ENCODE measurements around the gene KCNJ9.
"Not testable (repeated sequence)": the region's sequence is repeated elsewhere in the genome, so short reads cannot be mapped to it uniquely, and the experiment has no call there.

KCNJ9 gene

DNA sequence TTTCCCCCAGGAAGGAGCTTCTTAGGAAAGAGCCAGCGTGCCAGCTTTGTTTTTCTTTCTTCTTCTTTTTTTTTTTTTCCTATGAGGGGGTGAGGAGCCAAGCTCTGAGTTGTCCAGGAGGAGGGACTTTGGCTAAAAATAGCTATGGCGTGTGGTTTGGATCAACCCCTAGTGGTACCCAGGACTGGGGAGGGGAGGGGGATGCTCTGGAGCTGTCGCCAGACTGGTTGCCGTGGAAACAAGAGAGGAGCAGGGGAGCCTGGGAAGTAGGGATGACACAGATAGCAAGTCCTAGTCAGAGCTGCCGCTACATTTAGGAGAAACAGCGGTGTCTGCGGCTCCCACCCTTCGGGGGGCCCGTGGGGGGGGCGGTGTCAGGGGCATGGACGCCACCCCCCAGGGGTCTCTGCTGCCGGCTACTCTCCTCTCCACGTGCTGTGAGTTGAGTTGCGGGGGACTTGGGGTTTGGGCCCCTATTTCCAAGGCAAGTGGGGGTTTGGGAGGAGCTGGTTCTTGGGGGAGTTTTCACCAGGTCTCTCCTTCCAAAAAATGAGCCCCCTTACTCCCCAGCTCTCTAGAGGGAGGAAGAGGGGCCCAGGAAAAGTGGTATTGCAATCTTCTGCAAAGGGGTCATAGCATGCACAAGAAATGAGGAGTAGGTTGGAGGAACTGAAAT, at the start of gene KCNJ9:
TSS of gene KCNJ9 (plus strand) at position 278 of the 676 bp plus-strand sequence. CDS start 2,493 bp downstream, outside the sequence.
- no peak for DNase-seq (ENCODE audit: low read depth, low spot score)

DNA sequence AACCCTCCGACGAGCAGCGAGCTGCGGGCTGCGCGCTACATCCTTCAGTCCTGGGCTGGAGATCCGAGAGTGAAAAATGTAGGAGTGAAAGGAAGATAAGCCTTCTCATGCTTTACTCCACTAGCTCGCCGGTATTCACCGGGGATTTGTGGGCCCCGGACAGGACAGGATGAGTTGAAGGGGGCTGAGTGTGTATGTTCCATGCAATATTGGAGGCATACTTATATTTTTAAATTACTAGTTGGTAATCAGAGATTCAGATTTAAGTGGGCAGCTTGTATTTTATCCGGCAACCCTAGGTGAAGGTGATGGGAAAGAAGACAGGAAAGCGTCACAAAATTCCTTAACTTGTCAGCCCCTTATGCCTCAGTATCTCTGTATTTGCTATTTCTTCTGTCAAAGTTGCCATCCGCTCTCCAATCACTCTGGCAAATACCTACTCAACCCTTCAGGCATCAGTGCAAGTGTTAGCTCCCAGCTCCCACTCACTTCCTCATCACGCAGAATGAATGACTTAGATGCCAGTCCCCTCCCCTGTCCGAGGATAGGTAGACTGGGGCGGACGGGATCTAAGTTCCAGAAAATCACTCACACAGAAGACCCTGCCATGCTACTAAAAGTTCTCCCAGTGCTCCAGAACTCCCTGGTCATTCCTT, 49.0 kb upstream of the KCNJ9 start:
- DNase-seq (ENCODE audit: low read depth, low spot score): no peak

DNA sequence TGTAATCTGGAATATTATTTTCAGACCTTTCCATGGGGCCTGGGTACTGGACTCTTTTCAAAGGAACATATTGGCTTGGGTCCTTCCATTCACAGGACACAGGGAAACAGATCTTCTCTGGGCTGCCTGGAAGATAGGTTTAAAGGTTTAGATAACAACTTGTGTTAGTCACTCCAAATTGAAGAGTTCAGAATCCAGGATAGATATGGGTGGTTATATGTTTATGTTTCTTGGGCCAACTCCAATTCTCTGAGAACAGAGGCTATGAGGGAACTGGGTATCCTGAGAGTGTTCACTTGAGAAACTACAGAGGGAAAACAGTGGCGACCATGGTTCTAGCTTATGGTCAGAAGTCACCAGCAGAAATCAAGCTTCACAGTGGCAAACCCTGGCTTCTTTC, 40.9 kb upstream of the KCNJ9 start:
- no peak for DNase-seq (ENCODE audit: low read depth, low spot score)

DNA sequence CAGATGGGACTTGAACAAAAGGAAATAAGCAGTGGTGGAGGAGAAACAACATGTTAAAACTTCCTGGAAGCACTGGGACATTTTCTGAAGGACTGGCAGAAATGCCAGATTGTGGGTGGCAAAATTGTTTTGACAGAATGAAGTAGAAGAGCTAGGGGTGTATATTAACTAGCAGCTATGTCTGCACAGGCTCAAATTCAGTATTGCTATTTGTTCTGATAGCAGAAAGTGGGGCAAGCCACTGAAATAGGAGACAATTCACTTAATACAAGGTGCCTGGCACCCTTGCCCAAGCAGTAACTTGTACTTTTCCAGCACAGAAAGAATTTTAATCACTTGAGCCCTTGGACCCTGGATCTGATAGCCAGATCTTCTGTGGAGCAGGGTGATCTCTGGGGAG, 37.8 kb upstream of the KCNJ9 start:
- DNase-seq (ENCODE audit: low read depth, low spot score): no peak

DNA sequence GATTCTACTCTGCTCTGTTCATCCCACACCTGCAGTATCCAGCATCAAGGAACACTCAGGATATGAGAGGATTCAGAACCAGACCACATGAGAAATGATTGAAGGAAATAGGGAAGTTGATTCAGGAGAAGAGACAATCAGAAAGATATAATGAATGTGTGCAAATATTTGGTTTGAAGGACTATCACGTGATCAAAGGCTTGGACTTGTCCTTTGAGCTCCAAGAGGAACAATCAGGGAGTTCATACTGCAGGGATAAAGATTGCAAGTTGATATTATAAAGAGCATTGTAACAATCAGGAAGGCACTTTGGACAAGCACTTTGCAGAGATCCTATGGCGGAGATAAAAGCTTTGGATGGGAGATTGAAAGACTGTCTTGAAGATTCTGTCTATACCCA, 35.7 kb upstream of the KCNJ9 start:
- DNase-seq (ENCODE audit: low read depth, low spot score): no peak

DNA sequence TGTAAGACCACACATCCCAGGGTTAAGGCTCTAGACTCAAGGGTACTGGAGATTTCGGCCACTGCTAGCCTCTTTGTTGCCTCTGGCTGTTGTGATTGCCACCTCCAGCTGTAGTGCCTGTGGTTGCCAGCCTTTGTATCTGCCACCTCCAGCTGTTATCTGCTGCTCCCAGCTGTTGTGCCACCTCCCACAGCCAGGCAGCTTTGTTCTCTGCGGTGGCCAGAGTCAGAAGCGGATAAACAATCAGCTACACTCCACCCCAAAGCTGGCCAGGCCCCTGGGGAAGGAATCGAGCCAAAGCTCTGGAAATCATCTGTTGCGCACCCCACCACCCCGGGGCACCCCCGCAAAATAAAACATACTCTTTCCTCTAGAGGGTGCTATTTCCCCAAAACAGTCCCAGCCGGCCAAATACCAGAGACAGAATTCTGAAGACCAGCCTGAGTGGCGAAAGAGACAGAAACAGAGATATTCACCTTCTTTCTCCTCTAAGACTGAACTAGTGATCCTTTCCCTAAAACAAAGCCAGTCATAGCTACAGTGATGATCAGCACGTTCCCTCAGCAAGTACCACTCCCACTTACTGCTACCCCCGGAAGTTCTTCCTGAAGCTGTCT, 34.7 kb upstream of the KCNJ9 start:
- no peak for DNase-seq (ENCODE audit: low read depth, low spot score)

DNA sequence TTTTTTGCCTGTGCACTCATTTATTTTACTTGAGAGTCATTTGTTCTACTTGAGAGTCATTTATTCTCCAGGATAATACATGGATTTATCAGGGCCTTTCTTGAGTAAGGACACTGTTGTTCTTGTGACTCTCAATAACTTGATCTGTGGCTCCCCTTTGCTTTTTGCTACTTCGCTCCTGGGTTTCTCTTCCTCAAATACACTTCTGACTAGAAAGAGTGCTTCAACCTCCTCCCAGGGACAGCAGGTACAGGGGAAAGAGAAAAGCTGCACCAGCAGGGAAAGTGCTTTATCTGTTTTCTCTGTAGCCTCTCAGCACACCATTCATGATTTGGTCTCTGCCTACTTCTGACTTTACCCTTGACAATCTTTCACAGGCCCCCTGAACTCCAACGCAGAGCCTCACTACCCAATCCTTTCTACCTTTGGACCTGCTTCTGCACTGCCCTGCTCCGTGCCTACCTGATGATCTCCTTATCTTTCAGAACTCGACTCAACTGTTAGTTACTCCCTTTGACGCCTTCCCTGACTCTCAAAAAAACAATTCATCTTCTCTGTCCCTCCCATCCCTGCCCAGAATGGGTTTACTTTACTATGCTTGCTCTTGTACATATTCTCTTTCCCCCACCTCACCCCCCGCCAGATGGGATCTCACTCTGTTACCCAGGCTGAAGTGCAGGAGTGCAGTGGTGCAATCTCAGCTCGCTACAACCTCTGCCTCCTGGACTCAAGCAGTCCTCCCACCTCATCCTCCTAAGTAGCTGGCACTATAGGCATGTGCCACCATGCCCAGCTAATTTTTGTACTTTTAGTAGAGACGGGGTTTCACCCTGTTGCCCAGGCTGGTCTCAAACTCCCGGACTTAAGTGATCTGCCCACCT, 34.0 kb upstream of the KCNJ9 start:
- DNase-seq (ENCODE audit: low read depth, low spot score): no peak

DNA sequence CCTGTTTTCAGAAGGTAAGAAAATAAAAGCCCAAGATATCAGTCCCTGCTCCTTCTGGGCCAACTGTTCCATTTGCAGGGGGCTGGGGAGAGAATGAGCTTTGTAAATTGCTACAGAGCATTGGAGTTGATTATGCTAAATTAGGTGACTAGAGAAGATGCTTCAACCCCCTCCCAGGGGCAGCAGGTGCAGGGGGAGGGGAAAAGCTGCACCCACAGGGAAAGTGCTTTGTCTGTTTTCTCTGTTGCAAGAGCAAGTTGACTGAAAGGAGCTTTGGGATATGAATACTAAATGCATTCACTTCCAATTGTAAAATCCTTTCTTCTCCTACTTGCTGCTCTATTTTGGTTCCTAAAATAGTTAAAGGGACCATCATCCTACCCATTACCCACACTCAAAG, 33.0 kb upstream of the KCNJ9 start:
- no peak for DNase-seq (ENCODE audit: low read depth, low spot score)

DNA sequence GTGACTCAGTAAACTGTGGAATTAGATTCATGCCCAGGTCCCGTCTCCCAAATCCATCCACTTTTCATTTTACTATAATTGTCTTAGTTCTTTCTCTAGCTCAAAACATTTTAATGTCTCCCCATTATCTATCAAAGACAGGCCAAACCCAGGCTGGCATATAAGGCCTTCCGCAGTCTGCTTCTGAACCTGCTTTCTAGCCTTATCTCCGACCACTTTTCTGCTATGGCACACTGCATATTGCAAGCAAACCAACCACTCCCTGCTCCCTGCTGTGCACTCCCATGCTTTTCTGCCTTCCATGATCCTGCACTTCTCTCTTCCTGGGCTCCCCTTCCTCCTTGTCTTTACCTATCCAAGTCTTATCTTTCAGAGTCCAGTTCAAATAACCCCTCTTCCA, 32.2 kb upstream of the KCNJ9 start:
- DNase-seq (ENCODE audit: low read depth, low spot score): no peak

DNA sequence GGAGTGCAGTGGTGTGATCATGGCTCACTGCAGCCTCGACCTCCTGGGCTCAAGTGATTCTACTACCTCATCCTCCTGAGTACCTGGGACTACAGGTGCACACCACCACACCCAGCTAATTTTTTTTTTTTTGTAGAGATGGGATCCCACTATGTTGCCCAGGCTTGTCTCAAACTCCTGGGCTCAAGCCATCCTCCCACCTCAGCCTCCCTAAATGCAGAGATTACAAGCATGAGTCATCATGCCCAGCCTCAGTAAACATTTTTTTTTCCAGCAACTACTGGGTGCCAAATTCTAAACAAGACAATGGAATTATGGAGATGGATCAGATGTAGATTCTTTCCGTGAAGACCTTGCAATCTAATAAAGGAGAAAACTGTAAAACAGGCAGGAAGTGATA, 31.2 kb upstream of the KCNJ9 start:
- not testable (repeated sequence) for DNase-seq (ENCODE audit: low read depth, low spot score)

DNA sequence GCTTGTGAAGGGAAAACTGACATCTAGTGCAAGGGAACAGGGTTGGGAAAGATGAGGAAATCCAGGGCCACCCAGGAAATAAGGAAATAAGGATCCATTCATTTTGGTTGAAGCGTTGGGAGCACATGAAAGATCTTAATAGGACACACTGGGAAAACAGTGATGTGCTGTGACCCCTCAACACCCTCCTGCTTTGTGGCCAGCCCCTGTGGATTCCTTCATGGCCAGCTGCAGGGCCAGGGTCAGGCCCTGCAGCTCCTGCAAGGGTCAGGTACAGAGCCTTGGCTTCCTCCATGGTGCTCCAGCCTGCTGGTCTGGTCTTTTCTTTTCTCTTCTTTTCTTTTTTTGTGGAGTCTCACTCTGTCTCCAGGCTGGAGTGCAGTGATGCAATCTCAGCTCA, 30.7 kb upstream of the KCNJ9 start:
- DNase-seq (ENCODE audit: low read depth, low spot score): no peak

DNA sequence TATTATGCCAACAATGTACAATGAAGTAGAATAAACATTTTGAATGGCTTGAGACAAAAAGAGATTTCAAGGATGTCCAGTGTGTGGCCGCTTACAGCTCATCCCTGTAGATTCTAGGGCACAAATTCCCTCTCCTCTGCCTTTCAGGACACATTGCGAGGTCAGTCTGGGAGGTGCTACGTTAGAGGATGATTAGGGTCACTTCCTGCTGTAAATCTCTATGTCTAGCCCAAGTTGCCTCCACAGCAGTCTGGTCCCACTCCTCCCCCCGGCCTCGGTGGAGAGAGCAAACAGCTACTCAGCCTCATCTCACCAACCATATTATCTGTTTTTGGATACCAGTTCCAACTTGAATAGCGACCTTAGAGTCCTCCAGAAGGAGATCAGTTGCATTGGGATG, 28.4 kb upstream of the KCNJ9 start:
- DNase-seq (ENCODE audit: low read depth, low spot score): no peak

DNA sequence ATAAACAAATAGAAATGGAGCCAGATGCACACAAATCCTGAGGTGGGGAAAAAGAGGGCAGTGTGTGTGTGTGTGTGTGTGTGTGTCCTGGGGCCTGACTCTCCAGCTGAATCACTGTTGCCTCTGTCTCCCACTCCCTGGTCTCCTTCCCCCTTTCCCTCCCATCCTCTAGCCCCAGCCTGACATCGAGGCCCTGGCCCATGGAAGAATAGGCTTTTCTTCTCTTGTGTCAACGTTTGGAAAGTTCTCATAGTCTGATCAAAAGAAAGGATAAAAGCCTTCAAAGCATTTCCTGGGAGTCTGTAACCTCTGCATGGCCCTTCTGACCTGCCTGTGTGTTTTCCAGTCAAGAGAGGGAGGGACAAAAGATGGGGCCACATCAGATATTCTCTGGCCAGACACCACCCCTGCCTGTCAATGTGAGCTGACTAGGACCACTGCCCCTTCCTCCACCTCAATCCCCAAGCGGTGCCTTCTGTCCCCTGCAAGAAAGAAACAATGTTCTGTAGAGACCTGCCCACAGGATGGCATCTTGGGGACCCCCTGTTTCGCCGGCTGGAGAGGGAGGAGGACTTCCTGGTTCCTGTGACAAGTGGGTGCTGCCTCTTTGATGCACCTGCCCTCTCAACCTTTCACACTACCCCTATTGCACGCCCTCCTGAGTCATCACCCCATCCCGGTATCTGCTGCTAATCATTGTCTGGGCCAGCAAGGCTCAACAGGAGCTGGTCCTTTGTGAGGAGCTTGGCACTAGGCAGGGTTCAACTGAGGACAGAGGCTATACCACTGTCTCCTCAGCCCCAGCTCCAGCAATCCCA, 27.6 kb upstream of the KCNJ9 start:
- DNase-seq (ENCODE audit: low read depth, low spot score): no peak

DNA sequence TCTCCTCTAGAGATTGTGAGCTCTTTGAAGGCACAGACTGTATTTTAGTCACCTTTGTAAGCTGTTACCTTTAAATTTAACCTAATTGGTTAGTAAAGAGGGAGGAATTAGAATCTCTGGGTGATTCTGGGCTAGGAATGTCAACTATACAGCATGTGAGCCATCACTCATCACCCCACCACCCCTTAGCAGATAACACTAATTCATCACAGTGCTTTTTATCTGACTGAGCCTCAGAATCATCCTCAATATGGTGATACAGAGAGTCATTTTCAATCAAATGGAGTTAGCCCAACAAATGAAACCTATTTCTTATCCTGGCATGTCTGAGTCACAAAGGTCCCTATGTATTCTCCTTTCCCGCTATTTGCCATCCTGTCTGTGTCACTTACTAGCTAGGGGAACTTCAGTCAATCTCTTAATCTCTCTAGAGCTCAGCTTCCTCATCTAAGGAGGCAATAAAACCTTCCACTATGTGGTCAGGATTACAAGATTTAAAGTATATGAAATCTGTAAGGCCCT, 24.6 kb upstream of the KCNJ9 start:
- no peak for DNase-seq (ENCODE audit: low read depth, low spot score)

DNA sequence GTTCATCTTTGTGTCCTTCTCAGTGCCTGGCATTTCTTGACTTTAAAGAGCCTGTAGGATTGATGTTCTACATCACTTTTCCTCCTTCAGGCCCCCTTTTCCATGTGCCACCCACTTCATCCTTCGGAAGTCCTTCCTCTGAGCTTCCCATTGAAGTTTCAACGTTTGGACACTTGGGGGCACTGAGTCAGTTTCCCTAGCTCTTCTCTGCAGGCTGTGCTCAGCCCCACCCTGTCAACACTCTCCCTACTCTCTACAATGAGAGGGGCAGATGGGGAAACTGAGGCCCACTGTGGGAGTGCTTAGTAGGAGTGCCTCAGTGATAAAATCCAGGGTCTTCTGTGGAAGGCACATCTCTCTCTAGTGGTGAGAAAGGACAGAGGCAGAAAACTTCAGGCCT, 23.3 kb upstream of the KCNJ9 start:
- DNase-seq (ENCODE audit: low read depth, low spot score): no peak

DNA sequence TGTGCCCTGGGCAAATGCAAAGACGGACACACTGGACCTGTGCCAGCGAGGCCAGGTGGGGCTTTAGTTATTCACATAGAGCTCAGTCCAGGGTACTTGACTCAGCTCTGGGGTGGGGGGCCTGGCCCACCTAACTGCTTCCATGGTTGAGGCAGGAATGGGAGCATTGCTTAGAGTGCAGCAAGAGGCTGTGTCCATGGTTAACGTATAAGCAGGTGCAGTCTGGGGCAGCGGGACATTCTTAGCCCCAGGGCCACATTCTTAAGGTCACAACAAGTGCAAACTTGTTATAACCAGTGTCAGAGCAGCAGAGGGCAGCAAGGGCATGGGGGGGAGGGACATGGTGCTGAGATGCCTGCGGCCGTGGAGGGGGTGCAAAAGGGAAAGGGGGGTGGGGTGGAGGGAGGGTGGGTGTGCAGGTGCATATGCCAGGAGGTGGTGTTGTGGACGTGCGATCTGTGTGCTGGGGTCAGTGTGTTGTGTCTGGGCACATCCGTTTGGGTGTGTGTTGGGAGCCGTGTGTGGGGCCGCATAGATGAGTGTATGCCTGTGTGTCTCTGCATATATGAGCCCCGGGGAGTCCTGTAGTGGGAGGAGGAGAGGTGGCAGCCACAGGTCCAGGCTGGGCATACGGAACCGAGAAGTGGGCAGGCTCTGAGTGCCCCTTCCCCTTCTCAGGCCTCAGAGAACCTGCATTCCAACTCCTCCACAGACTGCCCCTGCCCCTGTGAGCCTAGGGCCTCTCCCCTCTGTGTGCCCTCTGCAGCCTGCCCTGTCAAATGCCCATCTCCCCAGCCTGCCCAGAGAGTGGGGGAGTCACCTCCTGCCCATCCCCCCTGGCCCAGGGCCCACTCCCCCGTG, 19.7 kb upstream of the KCNJ9 start:
- no peak for DNase-seq (ENCODE audit: low read depth, low spot score)

DNA sequence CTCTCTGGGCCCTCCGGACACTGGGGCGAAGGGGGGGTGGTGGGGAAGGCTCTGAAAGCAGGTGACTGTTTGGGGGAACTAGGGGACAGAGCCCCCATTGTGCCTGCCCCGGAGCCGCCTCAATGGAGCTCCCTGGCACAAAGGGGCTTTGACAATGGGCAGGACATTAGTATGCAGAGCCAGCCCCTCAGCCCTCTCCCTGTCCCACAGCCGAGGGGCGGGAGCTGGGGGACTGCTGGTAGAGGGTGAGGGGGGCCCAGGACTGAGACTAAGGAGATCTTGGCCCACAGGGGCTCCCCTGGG, 19.2 kb upstream of the KCNJ9 start:
- no peak for DNase-seq (ENCODE audit: low read depth, low spot score)

DNA sequence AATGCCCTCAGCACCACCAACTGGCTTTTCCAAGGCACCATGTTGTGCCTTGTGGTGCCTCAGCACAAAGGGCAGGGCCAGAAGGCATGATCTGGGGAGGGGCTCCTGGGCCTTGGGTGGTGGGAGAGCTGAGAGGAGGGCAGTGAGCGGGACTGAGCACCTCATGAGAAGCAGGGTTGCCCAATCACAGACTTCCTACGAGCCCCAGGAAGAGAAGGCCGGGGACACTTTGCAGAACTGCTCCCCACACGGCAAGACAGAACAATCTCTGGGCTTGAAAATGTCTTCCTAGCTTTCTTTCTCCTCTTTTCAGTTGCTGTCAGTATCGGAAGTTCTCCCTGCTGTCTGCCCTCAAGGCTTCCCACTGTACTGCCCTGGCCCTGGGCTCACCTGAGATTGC, 18.2 kb upstream of the KCNJ9 start:
- no peak for DNase-seq (ENCODE audit: low read depth, low spot score)

DNA sequence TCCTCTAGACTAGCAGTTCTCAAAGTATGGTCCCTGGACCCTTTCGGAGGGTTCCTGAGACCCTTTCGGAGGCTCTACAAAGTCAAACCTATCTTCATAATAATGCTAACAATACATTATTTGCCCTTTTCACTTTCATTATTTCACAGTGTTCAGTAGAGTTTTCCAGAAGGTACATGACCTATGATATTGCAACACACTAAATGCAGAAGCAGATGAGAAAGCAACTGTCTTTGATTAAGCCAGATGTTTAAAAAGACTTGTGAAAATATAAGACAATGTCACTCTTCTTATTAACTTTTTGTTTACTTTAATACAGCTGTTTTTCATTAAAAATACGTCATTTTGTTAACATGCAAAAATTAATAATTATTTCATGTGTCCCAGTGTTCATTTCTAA, 17.2 kb upstream of the KCNJ9 start:
- DNase-seq (ENCODE audit: low read depth, low spot score): no peak

DNA sequence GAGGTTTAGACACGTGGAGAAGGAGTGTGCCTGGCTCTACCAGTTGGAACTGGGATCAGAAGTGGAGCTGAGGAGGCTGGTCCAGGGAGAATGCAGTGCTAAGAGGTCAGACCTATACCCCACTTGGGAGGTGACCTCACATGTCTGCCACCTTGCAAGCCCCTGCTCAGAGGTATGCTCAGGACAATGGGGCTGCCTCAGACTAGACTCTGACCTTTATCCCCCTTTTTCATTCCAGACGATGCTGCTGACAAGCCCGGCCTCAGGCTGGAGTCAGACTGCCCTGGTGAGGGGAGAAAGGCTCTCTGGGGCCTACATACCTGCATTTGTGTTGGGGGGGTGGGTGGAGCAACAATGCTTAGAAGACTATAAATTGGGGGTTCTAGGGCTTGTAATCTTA, 16.6 kb upstream of the KCNJ9 start:
- no peak for DNase-seq (ENCODE audit: low read depth, low spot score)

Measured in activated naive CD8-positive, alpha-beta T cell treated with anti-CD3 and anti-CD28 coated beads, Interleukin-2, amount 50 U/mL, for 16 hours (primary cell).